ENCODE data around the gene UMAD1.
A peak's percentile ranks its signal among the peaks of the same experiment; 100 is the strongest.
"Not testable (repeated sequence)": the region's sequence is repeated elsewhere in the genome, so short reads cannot be mapped to it uniquely, and the experiment has no call there.

UMAD1 gene

GRCh38 chr7:7803715-7804178 is 163.2 kb downstream of the UMAD1 start:
- no peaks in the 10 kb centered on the region for H3K9me3 ChIP-seq (ENCODE audit: insufficient read depth, low read depth, low read length)
- no peaks in the 10 kb centered on the region for H3K79me2 ChIP-seq (ENCODE audit: insufficient read depth, low read length)
- no peaks in the 10 kb centered on the region for H3K27me3 ChIP-seq (ENCODE audit: insufficient read depth, low read length, poor library complexity, severe bottlenecking)
- no peaks in the 10 kb centered on the region for H3K36me3 ChIP-seq (ENCODE audit: insufficient read depth, low read length)
- H2AFZ ChIP-seq (ENCODE audit: low read length), result no peak overlapping the region
- no peaks in the 10 kb centered on the region for H3F3A ChIP-seq (ENCODE audit: low read depth)
- H4K20me1 ChIP-seq (ENCODE audit: insufficient read depth, low read length, poor library complexity, severe bottlenecking), result no peaks in the 10 kb centered on the region
- H3K4me2 ChIP-seq (ENCODE audit: low read depth, low read length, poor library complexity, severe bottlenecking), result no peak overlapping the region
- H3K9me2 ChIP-seq (replicated peaks; ENCODE audit: low read depth, low read length), result no peaks in the 10 kb centered on the region
- peaks cover 54% of the 10 kb centered on the region for H3K4me1 ChIP-seq (ENCODE audit: insufficient read depth, low read length, poor library complexity, severe bottlenecking)
- H3K9ac ChIP-seq (ENCODE audit: low read depth, low read length, poor library complexity, severe bottlenecking), result no peak overlapping the region
- TF ChIP-seq CTCF (conservative IDR thresholded peaks at IDR 0.05; ENCODE audit: low read length) (no peak), EZH2phosphoT487 (IDR thresholded peaks at IDR 0.05; ENCODE audit: borderline replicate concordance) (no peak)
- H3K4me3 ChIP-seq (ENCODE audit: low read length, poor library complexity, severe bottlenecking), result no peak overlapping the region

- not testable (repeated sequence) for H4K20me1 ChIP-seq (ENCODE audit: insufficient read depth, low read length, poor library complexity, severe bottlenecking)
Observed at GRCh38 chr7:7804822-7805221, 164.3 kb downstream of the UMAD1 start.

GRCh38 chr7:7805511-7806153 is 165.1 kb downstream of the UMAD1 start:
- no peaks in the 10 kb centered on the region for H3K9me2 ChIP-seq (replicated peaks; ENCODE audit: low read depth, low read length)
- no peaks in the 10 kb centered on the region for H3K9me3 ChIP-seq (ENCODE audit: insufficient read depth, low read depth, low read length)
- H3K9ac ChIP-seq (ENCODE audit: low read depth, low read length, poor library complexity, severe bottlenecking), result peak overlapping the region; percentile 1
- H4K20me1 ChIP-seq (ENCODE audit: insufficient read depth, low read length, poor library complexity, severe bottlenecking), result no peaks in the 10 kb centered on the region
- no peaks in the 10 kb centered on the region for H3K36me3 ChIP-seq (ENCODE audit: insufficient read depth, low read length)
- H3K4me2 ChIP-seq (ENCODE audit: low read depth, low read length, poor library complexity, severe bottlenecking), result peak overlapping the region; percentile 23
- H3F3A ChIP-seq (ENCODE audit: low read depth), result no peaks in the 10 kb centered on the region
- no peak overlapping the region for H3K4me3 ChIP-seq (ENCODE audit: low read length, poor library complexity, severe bottlenecking)
- no peaks in the 10 kb centered on the region for H3K79me2 ChIP-seq (ENCODE audit: insufficient read depth, low read length)
- TF ChIP-seq EZH2phosphoT487 (IDR thresholded peaks at IDR 0.05; ENCODE audit: borderline replicate concordance) (no peak), CTCF (conservative IDR thresholded peaks at IDR 0.05; ENCODE audit: low read length) (no peak)
- no peak overlapping the region for H2AFZ ChIP-seq (ENCODE audit: low read length)
- H3K4me1 ChIP-seq (ENCODE audit: insufficient read depth, low read length, poor library complexity, severe bottlenecking), result peaks cover 66% of the 10 kb centered on the region
- H3K27me3 ChIP-seq (ENCODE audit: insufficient read depth, low read length, poor library complexity, severe bottlenecking), result no peaks in the 10 kb centered on the region

More at GRCh38 chr7:7804822-7805221, 164.3 kb downstream of the UMAD1 start:
- H3K4me2 ChIP-seq (ENCODE audit: low read depth, low read length, poor library complexity, severe bottlenecking); H2AFZ ChIP-seq (ENCODE audit: low read length); H3K27me3 ChIP-seq (ENCODE audit: insufficient read depth, low read length, poor library complexity, severe bottlenecking); H3K9me2 ChIP-seq (replicated peaks; ENCODE audit: low read depth, low read length); H3K79me2 ChIP-seq (ENCODE audit: insufficient read depth, low read length); H3K9ac ChIP-seq (ENCODE audit: low read depth, low read length, poor library complexity, severe bottlenecking); H3K36me3 ChIP-seq (ENCODE audit: insufficient read depth, low read length); H3K9me3 ChIP-seq (ENCODE audit: insufficient read depth, low read depth, low read length); H3F3A ChIP-seq (ENCODE audit: low read depth); H3K4me3 ChIP-seq (ENCODE audit: low read length, poor library complexity, severe bottlenecking): not testable (repeated sequence)
- H3K4me1 ChIP-seq (ENCODE audit: insufficient read depth, low read length, poor library complexity, severe bottlenecking), result peaks cover 63% of the 10 kb centered on the region

GRCh38 chr7:7808156-7808555 is 167.6 kb downstream of the UMAD1 start:
- H2AFZ ChIP-seq (ENCODE audit: low read length), result no peak overlapping the region
- no peaks in the 10 kb centered on the region for H4K20me1 ChIP-seq (ENCODE audit: insufficient read depth, low read length, poor library complexity, severe bottlenecking)
- no peaks in the 10 kb centered on the region for H3K79me2 ChIP-seq (ENCODE audit: insufficient read depth, low read length)
- H3F3A ChIP-seq (ENCODE audit: low read depth), result no peaks in the 10 kb centered on the region
- H3K9me2 ChIP-seq (replicated peaks; ENCODE audit: low read depth, low read length), result no peaks in the 10 kb centered on the region
- no peaks in the 10 kb centered on the region for H3K36me3 ChIP-seq (ENCODE audit: insufficient read depth, low read length)
- peak overlapping the region; percentile 59 for H3K4me2 ChIP-seq (ENCODE audit: low read depth, low read length, poor library complexity, severe bottlenecking)
- H3K4me1 ChIP-seq (ENCODE audit: insufficient read depth, low read length, poor library complexity, severe bottlenecking), result peaks cover 86% of the 10 kb centered on the region
- no peaks in the 10 kb centered on the region for H3K9me3 ChIP-seq (ENCODE audit: insufficient read depth, low read depth, low read length)
- H3K9ac ChIP-seq (ENCODE audit: low read depth, low read length, poor library complexity, severe bottlenecking), result peak overlapping the region; percentile 15
- H3K27me3 ChIP-seq (ENCODE audit: insufficient read depth, low read length, poor library complexity, severe bottlenecking), result no peaks in the 10 kb centered on the region
- H3K4me3 ChIP-seq (ENCODE audit: low read length, poor library complexity, severe bottlenecking), result no peak overlapping the region
- TF ChIP-seq CTCF (conservative IDR thresholded peaks at IDR 0.05; ENCODE audit: low read length) (no peak), EZH2phosphoT487 (IDR thresholded peaks at IDR 0.05; ENCODE audit: borderline replicate concordance) (no peak)
